ENCODE results near the gene HAP1. TPM values are rescaled to one million over a fixed set of nuclear protein-coding genes. Genes with fewer than 3 reads are reported as not detected.
"Not testable (repeated sequence)": the region's sequence is repeated elsewhere in the genome, so short reads cannot be mapped to it uniquely, and the experiment has no call there.

HAP1 gene
- total and polyA plus RNA-seq, 7 experiments from 2014 or later: 0.08 TPM; not detected in 6

GRCh38 chr17:41707803-41708669 lies 26.4 kb downstream of the HAP1 start:
- ATAC-seq: no peak
- POLR2A ChIA-PET: interaction anchor here (0.7 to 1.7 kb wide), 4 partner anchors 8 to 45 kb away, joined by 3 to 6 read pairs (median 4); partner anchors contain the start of gene EIF1

GRCh38 chr17:41705271-41705991 lies 29.0 kb downstream of the HAP1 start:
- Mint-ChIP-seq H3K9me3 (peaks cover 0 to 3% (median 0%) of the 10 kb centered on the region in 11 donors), H3K36me3 (no peaks in the 10 kb centered on the region), H3K4me1 (peaks cover 0 to 5% (median 0%) of the 10 kb centered on the region in 7 donors), H3K27ac (peak overlapping the region in 1 of 9 donors; percentile 30), H3K27me3 (peaks cover 0 to 10% (median 0%) of the 10 kb centered on the region in 5 donors), H3K4me3 (no peak overlapping the region)
- ATAC-seq: no peak
- Histone ChIP-seq H3K9me3 (ENCODE audit: control insufficient read depth in 2 of 3, low read length in 3 of 3) (no peaks in the 10 kb centered on the region), H3K27me3 (ENCODE audit: control insufficient read depth in 2 of 2, insufficient read depth in 2 of 2, low read length in 2 of 2) (no peaks in the 10 kb centered on the region), H3K4me3 (ENCODE audit: low read length) (no peak overlapping the region), H3K4me1 (ENCODE audit: control insufficient read depth in 2 of 2, insufficient read depth in 2 of 2, low read length in 2 of 2) (no peaks in the 10 kb centered on the region), H3K27ac (ENCODE audit: low read depth, low read length) (no peak overlapping the region), H3K36me3 (ENCODE audit: control insufficient read depth in 2 of 3, insufficient read depth in 3 of 3, low read length in 3 of 3) (no peaks in the 10 kb centered on the region)
- intact Hi-C loops (cut with micrococcal nuclease): no loop called here
- POLR2A ChIA-PET: interaction anchor here (0.6 to 1.4 kb wide), 3 partner anchors 16 to 32 kb away, joined by 3 to 4 read pairs (median 3); partner anchors contain the start of gene EIF1
- DNase-seq: no peak
- CTCF ChIA-PET: interaction anchor here (1.4 kb wide), 1 partner anchor 9 kb away, joined by 5 read pairs; no protein-coding TSS in a partner anchor

More at GRCh38 chr17:41707803-41708669, 26.4 kb downstream of the HAP1 start:
- H3K27me3 Mint-ChIP-seq: peaks cover 0 to 18% (median 4%) of the 10 kb centered on the region in 5 donors
- Histone ChIP-seq H3K36me3 (ENCODE audit: control insufficient read depth in 2 of 3, insufficient read depth in 3 of 3, low read length in 3 of 3) (no peaks in the 10 kb centered on the region), H3K4me1 (ENCODE audit: control insufficient read depth in 2 of 2, insufficient read depth in 2 of 2, low read length in 2 of 2) (no peaks in the 10 kb centered on the region), H3K9me3 (ENCODE audit: control insufficient read depth in 2 of 3, low read length in 3 of 3) (no peaks in the 10 kb centered on the region), H3K4me3 (ENCODE audit: low read length) (no peak overlapping the region), H3K27me3 (ENCODE audit: control insufficient read depth in 2 of 2, insufficient read depth in 2 of 2, low read length in 2 of 2) (no peaks in the 10 kb centered on the region), H3K27ac (ENCODE audit: low read depth, low read length) (no peak overlapping the region)
- DNase-seq: no peak
- H3K27ac Mint-ChIP-seq: no peak overlapping the region
- H3K4me1 Mint-ChIP-seq: peaks cover 0 to 5% (median 0%) of the 10 kb centered on the region in 7 donors
- H3K4me3 Mint-ChIP-seq: no peak overlapping the region
- CTCF ChIA-PET: interaction anchor here (0.6 to 0.9 kb wide), 4 partner anchors 12 to 353 kb away, joined by 3 to 8 read pairs (median 4); no protein-coding TSS in a partner anchor
- intact Hi-C loops (cut with micrococcal nuclease): no loop called here
- H3K9me3 Mint-ChIP-seq: peaks cover 0 to 3% (median 0%) of the 10 kb centered on the region in 11 donors
- H3K36me3 Mint-ChIP-seq: no peaks in the 10 kb centered on the region

GRCh38 chr17:41702712-41703111 lies 31.7 kb downstream of the HAP1 start:
- CTCF ChIA-PET: interaction anchor here (0.7 kb wide), 1 partner anchor 1501 kb away, joined by 4 read pairs; no protein-coding TSS in a partner anchor
- H3K4me3 Mint-ChIP-seq: no peak overlapping the region

GRCh38 chr17:41700843-41701242 lies 33.6 kb downstream of the HAP1 start:
- H3K9me3 ChIP-seq (ENCODE audit: control insufficient read depth in 2 of 3, low read length in 3 of 3); H3K27me3 Mint-ChIP-seq; H3K27me3 ChIP-seq (ENCODE audit: control insufficient read depth in 2 of 2, insufficient read depth in 2 of 2, low read length in 2 of 2); H3K4me3 Mint-ChIP-seq; H3K4me1 ChIP-seq (ENCODE audit: control insufficient read depth in 2 of 2, insufficient read depth in 2 of 2, low read length in 2 of 2); DNase-seq; H3K27ac Mint-ChIP-seq; H3K36me3 Mint-ChIP-seq; H3K36me3 ChIP-seq (ENCODE audit: control insufficient read depth in 2 of 3, insufficient read depth in 3 of 3, low read length in 3 of 3); H3K9me3 Mint-ChIP-seq; ATAC-seq; H3K27ac ChIP-seq (ENCODE audit: low read depth, low read length); H3K4me3 ChIP-seq (ENCODE audit: low read length); intact Hi-C loops (cut with micrococcal nuclease): not testable (repeated sequence)
- ChIA-PET CTCF (interaction anchor here (0.7 to 1.1 kb wide), 2 partner anchors 22 to 1528 kb away, joined by 3 read pairs; no protein-coding TSS in a partner anchor), POLR2A (interaction anchor here (1.2 kb wide), 1 partner anchor 11 kb away, joined by 4 read pairs; no protein-coding TSS in a partner anchor)
- peaks cover 4 to 15% (median 8%) of the 10 kb centered on the region in 7 donors for H3K4me1 Mint-ChIP-seq

More at GRCh38 chr17:41702712-41703111, 31.7 kb downstream of the HAP1 start:
- POLR2A ChIA-PET: no interaction called here
- H3K36me3 ChIP-seq (ENCODE audit: control insufficient read depth in 2 of 3, insufficient read depth in 3 of 3, low read length in 3 of 3): no peaks in the 10 kb centered on the region
- Mint-ChIP-seq H3K9me3 (no peaks in the 10 kb centered on the region), H3K36me3 (no peaks in the 10 kb centered on the region), H3K27me3 (peaks cover 0 to 7% (median 0%) of the 10 kb centered on the region in 5 donors), H3K4me1 (peaks cover 0 to 5% (median 0%) of the 10 kb centered on the region in 7 donors), H3K27ac (no peak overlapping the region)
- ATAC-seq (no peak), DNase-seq (no peak)
- no peak overlapping the region for H3K27ac ChIP-seq (ENCODE audit: low read depth, low read length)
- no peaks in the 10 kb centered on the region for H3K27me3 ChIP-seq (ENCODE audit: control insufficient read depth in 2 of 2, insufficient read depth in 2 of 2, low read length in 2 of 2)
- intact Hi-C loops (cut with micrococcal nuclease): no loop called here
- H3K4me1 ChIP-seq (ENCODE audit: control insufficient read depth in 2 of 2, insufficient read depth in 2 of 2, low read length in 2 of 2): no peaks in the 10 kb centered on the region
- no peaks in the 10 kb centered on the region for H3K9me3 ChIP-seq (ENCODE audit: control insufficient read depth in 2 of 3, low read length in 3 of 3)
- no peak overlapping the region for H3K4me3 ChIP-seq (ENCODE audit: low read length)

- DNase-seq (peak in 1 of 9 donors; percentile 3), ATAC-seq (no peak)
- Histone ChIP-seq H3K4me3 (ENCODE audit: low read length) (no peak overlapping the region), H3K4me1 (ENCODE audit: control insufficient read depth in 2 of 2, insufficient read depth in 2 of 2, low read length in 2 of 2) (peaks cover 0 to 7% of the 10 kb centered on the region in 2 donors), H3K9me3 (ENCODE audit: control insufficient read depth in 2 of 3, low read length in 3 of 3) (no peaks in the 10 kb centered on the region), H3K27ac (ENCODE audit: low read depth, low read length) (no peak overlapping the region), H3K27me3 (ENCODE audit: control insufficient read depth in 2 of 2, insufficient read depth in 2 of 2, low read length in 2 of 2) (no peaks in the 10 kb centered on the region), H3K36me3 (ENCODE audit: control insufficient read depth in 2 of 3, insufficient read depth in 3 of 3, low read length in 3 of 3) (peaks cover 7 to 29% (median 9%) of the 10 kb centered on the region in 3 experiments)
- H3K36me3 Mint-ChIP-seq: peaks cover 4 to 12% (median 11%) of the 10 kb centered on the region in 5 donors
- POLR2A ChIA-PET: no interaction called here
- H3K27me3 Mint-ChIP-seq: no peaks in the 10 kb centered on the region
- peaks cover 7 to 24% (median 13%) of the 10 kb centered on the region in 7 donors for H3K4me1 Mint-ChIP-seq
- H3K9me3 Mint-ChIP-seq: peaks cover 0 to 29% (median 0%) of the 10 kb centered on the region in 11 donors
- no peak overlapping the region for H3K4me3 Mint-ChIP-seq
- H3K27ac Mint-ChIP-seq: peak overlapping the region in 1 of 9 donors; percentile 30
- intact Hi-C loops (cut with micrococcal nuclease): no loop called here
- CTCF ChIA-PET: no interaction called here
These were observed 37.1 kb downstream of the HAP1 start for GRCh38 chr17:41697122-41697962.

Measured in naive thymus-derived CD4-positive, alpha-beta T cell (primary cell).